Esophagus muscularis mucosa (tissue), 4 donors: ENCODE results near the gene HHIPL1. TPM values are rescaled to one million over a fixed set of nuclear protein-coding genes. Genes with fewer than 3 reads are reported as not detected.

ENCODE experiments used
- DNase-seq: peaks from one replicate; pipeline ENCODE4 v3.0.0-alpha.2; 2017; ENCODE audit errors: extremely low spot score
- H3K27ac ChIP-seq, 4 donors: fragments of 200-600 bp; sonication (generic); replicated peaks in 1 of 4; 1 replicate in 3 of 4; 2 replicates in 1 of 4; pipeline ENCODE4 v1.5.1; 2016 to 2019; ENCODE audit warnings: mild to moderate bottlenecking in 1 of 4
- H3K27me3 ChIP-seq, 4 donors: fragments of 200-600 bp; sonication (generic); one replicate each; pipeline versions ENCODE4 v1.5.1 to v1.6.0; 2016 to 2019
- H3K36me3 ChIP-seq, 4 donors: fragments of 200-600 bp; sonication (generic); one replicate each; pipeline ENCODE4 v1.5.1; 2016 to 2019
- H3K4me1 ChIP-seq, 4 donors: fragments of 200-600 bp; sonication (generic); one replicate each; pipeline ENCODE4 v1.5.1; 2016 to 2019
- H3K4me3 ChIP-seq, 4 donors: fragments of 200-600 bp; sonication (generic); 1 replicate in 2 of 4; 2 replicates in 2 of 4; pipeline ENCODE4 v1.5.1; 2016 to 2019; ENCODE audit warnings: mild to moderate bottlenecking in 4 of 4, moderate library complexity in 1 of 4
- H3K9me3 ChIP-seq, 4 donors: fragments of 200-600 bp; sonication (generic); 1 replicate in 3 of 4; 2 replicates in 1 of 4; pipeline ENCODE4 v1.5.1; 2016 to 2019
- CTCF ChIP-seq, 3 experiments: fragments of 200-600 bp in 2 of 3; fragments of 450-650 bp in 1 of 3; sonication (generic) in 2 of 3; IDR thresholded peaks; one replicate each; pipeline ENCODE4 v1.5.1; 2017 to 2019; ENCODE audit warnings: antibody characterized with exemption in 3 of 3, mild to moderate bottlenecking in 2 of 3, moderate library complexity in 1 of 3
- EP300 ChIP-seq: sonication (generic); formaldehyde crosslinking; IDR thresholded peaks from one replicate; pipeline ENCODE4 v1.6.1; 2017; ENCODE audit warnings: antibody characterized with exemption
- POLR2A ChIP-seq: fragments of 450-650 bp; IDR thresholded peaks from one replicate; pipeline ENCODE4 v1.6.1; 2017; ENCODE audit warnings: antibody characterized with exemption, moderate library complexity, mild to moderate bottlenecking, low read depth
- POLR2AphosphoS5 ChIP-seq, 2 donors: sonication (generic); formaldehyde crosslinking; IDR thresholded peaks; one replicate each; pipeline ENCODE4 v1.6.1; 2017; ENCODE audit warnings: antibody characterized with exemption in 2 of 2
- WGBS: methylation state at CpG from one replicate; pipeline ENCODE4 v1.1.5; 2018; 5-methylcytosine and 5-hydroxymethylcytosine counted together
- intact Hi-C: fragments of 100-400 bp; cut with DNase I; formaldehyde crosslinking; loops from one replicate; pipeline ENCODE4 v1.15.1; 2023
- total RNA-seq, 4 donors: library from RNA; depleted of rRNA; stranded (reverse); fragments of >200 nt; gene quantifications; one replicate each; pipeline versions ENCODE4 v1.1.0 to v1.2.1, GENCODE V29; 2016

Gene HHIPL1
- total RNA-seq, 4 donors from 2014 or later: 4.2 to 9.1 (median 5.9) TPM

GRCh38 chr14:99688210-99688581 is 43.3 kb downstream of the HHIPL1 start:
- no peak for DNase-seq
- no peak overlapping the region for H3K4me3 ChIP-seq
- H3K4me1 ChIP-seq: peaks cover 5 to 15% (median 11%) of the 10 kb centered on the region in 4 donors
- intact Hi-C loops: no loop called here
- no peak overlapping the region for H3K27ac ChIP-seq
- H3K9me3 ChIP-seq: no peaks in the 10 kb centered on the region
- H3K36me3 ChIP-seq: no peaks in the 10 kb centered on the region
- TF ChIP-seq POLR2AphosphoS5 (IDR thresholded peaks at IDR 0.05) (no peak), POLR2A (no peak), EP300 (no peak), CTCF (IDR thresholded peaks at IDR 0.05) (no peak)
- no peaks in the 10 kb centered on the region for H3K27me3 ChIP-seq
- 65% methylated on average over 10 of the region's 10 CpGs for WGBS

- Histone ChIP-seq H3K9me3 (no peaks in the 10 kb centered on the region), H3K4me1 (peaks cover 3 to 12% (median 8%) of the 10 kb centered on the region in 4 donors), H3K27me3 (no peaks in the 10 kb centered on the region), H3K4me3 (no peak overlapping the region), H3K36me3 (no peaks in the 10 kb centered on the region), H3K27ac (no peak overlapping the region)
- no peak for DNase-seq
- 81% methylated on average over 11 of the region's 11 CpGs for whole genome bisulfite sequencing
- no peak for TF ChIP-seq POLR2A
- no peak for TF ChIP-seq POLR2AphosphoS5 (IDR thresholded peaks at IDR 0.05)
- TF ChIP-seq EP300: no peak
- TF ChIP-seq CTCF (IDR thresholded peaks at IDR 0.05): no peak
- intact Hi-C loops: no loop called here
Observed at GRCh38 chr14:99688629-99689028, 43.7 kb downstream of the HHIPL1 start.

- TF ChIP-seq POLR2AphosphoS5 (IDR thresholded peaks at IDR 0.05) (no peak), POLR2A (no peak), CTCF (IDR thresholded peaks at IDR 0.05) (no peak), EP300 (no peak)
- 94% methylated on average over 10 of the region's 11 CpGs for WGBS
- no peak for DNase-seq
Observed at GRCh38 chr14:99689266-99690236, 44.6 kb downstream of the HHIPL1 start.

GRCh38 chr14:99690636-99691035 is 45.7 kb downstream of the HHIPL1 start:
- Histone ChIP-seq H3K27ac (no peak overlapping the region), H3K4me1 (no peaks in the 10 kb centered on the region), H3K36me3 (no peaks in the 10 kb centered on the region), H3K4me3 (no peak overlapping the region), H3K9me3 (no peaks in the 10 kb centered on the region), H3K27me3 (no peaks in the 10 kb centered on the region)
- TF ChIP-seq EP300: no peak
- TF ChIP-seq POLR2A: no peak
- no peak for TF ChIP-seq POLR2AphosphoS5 (IDR thresholded peaks at IDR 0.05)
- TF ChIP-seq CTCF (IDR thresholded peaks at IDR 0.05): no peak
- 88% methylated on average over 5 of the region's 5 CpGs for WGBS
- intact Hi-C loops: loop anchor here (2.0 kb wide), 1 partner anchor 38 kb away; no protein-coding TSS in a partner anchor
- no peak for DNase-seq

More at GRCh38 chr14:99689266-99690236, 44.6 kb downstream of the HHIPL1 start:
- no peaks in the 10 kb centered on the region for H3K9me3 ChIP-seq
- intact Hi-C loops: loop anchor here (2.0 kb wide), 1 partner anchor 39 kb away; no protein-coding TSS in a partner anchor
- H3K36me3 ChIP-seq: no peaks in the 10 kb centered on the region
- H3K27ac ChIP-seq: no peak overlapping the region
- no peaks in the 10 kb centered on the region for H3K27me3 ChIP-seq
- H3K4me3 ChIP-seq: no peak overlapping the region
- peaks cover 2 to 8% (median 5%) of the 10 kb centered on the region in 4 donors for H3K4me1 ChIP-seq
